GM21423 (cell line): ENCODE measurements around the gene RSPO1.

Experiments
- ATAC-seq: cut with Tn5 transposase; IDR thresholded peaks from one replicate; pipeline ENCODE4 v1.9.1; 2021; ENCODE audit warnings: mild to moderate bottlenecking, moderate library complexity; ENCODE audit not compliant: unreplicated experiment

RSPO1 gene

DNA sequence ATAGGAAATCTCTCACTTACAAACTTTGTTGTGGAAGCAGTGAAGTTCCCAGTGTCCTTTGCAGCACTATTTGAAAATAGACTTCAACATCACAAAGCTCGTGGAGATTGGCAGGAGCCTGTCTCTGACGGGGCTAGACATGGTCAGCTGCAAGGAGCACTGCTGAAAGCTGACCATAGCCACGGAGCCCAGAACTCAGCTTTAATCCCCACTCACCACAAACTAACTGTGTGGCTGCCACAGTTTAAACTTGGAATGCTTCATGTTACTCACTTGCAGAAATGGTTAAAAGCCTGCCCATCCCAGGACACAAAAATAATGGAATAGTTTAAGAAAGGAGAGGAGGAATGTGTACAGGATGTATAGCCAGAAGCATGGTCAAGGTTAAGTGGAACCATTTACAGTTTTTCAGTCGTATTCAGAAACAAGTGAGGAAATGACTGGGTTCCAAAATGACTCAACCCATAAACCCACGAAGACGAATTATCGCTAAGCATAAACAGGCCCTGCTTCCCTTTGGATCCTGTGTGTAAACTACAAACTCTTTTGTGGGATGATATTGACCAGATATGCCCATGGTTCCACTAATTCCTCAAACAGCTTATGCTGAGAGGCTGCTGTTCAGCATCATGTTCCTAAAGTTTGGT is 59.7 kb downstream of the RSPO1 start:
- no peak for ATAC-seq

DNA sequence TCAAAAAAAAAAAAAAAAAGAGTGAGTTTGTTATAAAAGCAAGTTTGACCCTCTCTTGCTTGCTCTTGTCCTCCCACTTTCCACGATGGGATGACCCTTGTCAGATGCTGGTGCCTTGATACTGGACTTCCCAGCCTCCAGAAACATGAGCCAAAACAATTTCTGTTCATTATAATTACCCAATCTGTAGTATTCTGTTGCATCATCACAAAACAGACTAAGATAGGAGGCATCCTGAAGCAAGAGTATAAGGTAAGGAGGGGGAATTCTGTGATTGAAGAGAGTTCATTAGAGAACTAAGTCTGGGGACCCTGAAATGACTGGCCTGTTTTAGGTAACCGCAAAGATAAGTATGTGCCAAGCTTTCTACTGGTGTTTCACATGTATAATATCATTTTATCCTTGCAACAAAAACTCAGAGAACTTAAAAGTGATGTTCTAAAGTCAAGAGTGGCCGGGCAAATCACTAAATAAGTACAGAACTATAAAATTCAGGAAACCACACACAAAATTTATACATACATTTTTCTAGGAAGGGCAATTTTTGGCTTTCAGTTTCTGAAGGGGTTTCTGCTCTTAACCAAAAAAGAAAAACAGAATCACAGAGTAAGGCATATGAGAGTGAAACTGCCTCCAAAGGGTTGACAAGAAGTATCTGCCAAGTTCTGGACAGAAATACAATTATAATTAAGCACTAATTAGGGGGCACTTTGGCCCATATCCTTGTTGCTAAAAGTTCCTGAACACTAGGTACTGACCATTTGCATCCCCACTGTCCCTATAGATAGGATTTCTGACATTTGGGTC is 64.0 kb downstream of the RSPO1 start:
- ATAC-seq: no peak

DNA sequence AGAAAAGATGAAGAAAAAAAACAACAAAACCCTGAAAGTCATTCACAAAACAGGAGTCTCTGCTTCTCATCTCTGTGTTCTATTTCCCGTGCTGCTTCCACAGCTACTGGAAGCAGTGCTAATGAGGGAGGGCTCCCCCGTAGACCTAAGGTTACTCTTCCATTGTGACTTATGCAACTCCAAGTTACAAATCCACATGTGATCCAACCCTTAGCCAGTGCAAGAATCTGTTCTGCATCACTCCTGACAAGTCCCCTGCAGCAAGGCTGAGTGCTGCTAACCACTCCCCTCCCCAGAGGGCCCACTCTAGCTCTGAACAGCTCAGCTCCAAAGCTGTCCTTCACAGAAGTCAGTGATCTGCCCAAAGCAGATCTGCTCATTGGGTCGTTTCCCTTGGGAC is 67.7 kb downstream of the RSPO1 start:
- ATAC-seq: no peak

DNA sequence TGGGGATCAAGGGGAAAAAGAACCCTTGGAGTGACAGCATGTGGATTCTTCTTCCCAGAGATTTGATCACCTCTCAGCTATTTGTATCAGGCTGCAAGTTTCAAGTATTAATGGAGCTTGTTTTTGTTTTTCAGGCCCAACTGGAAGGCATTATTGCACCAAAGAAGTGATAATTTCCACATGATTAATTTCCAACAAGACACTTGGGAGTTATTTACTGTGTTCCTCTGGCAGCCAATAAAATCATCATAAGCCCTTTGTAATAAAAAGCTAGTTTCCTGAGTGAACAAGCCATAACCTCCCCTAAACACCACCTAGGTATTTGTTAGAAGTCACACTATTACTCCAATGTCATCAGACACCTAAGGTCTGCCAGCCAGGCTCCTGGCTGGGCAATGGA is 69.8 kb downstream of the RSPO1 start:
- no peak for ATAC-seq

DNA sequence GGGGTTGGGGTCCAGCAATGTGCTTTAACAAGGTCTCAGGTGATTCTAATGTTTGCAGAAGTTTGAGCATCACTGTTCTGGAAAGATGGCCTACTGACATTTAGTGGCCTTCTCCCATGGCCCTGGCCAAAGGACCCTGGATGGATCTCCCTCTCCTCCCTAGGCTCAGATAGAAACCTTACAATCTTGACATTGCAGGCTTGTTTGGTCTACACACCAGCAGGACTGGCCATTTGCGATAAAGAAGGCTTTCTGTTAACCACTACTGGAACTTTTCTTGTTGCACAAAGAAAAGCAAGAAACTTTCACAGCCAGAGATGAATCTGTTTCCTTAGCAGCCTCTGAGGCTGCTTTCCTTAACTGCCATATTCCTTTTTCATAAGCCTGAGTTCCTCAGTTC is 71.7 kb downstream of the RSPO1 start:
- no peak for ATAC-seq
